LNCaP clone FGC (cell line): ENCODE results near the gene C5orf58.

Experiments used
- DNase-seq: peaks from one replicate; pipeline ENCODE4 v3.0.0-alpha.2; 2011; ENCODE audit warnings: low read depth
- H3K4me3 ChIP-seq: 2 replicates; pipeline ENCODE4 v1.5.1; 2011; ENCODE audit warnings: mild to moderate bottlenecking, low read depth, low read length, control low read depth
- CTCF ChIP-seq: IDR thresholded peaks from 2 replicates; pipeline ENCODE4 v1.5.1; 2012; ENCODE audit warnings: mild to moderate bottlenecking; ENCODE audit not compliant: control insufficient read depth, insufficient read depth; ENCODE audit errors: extremely low read depth

C5orf58 gene

GRCh38 chr5:170292179-170293104, 59.7 kb downstream of the C5orf58 start:
- H3K4me3 ChIP-seq: no peak overlapping the region
- DNase-seq: no peak
- TF ChIP-seq CTCF: no peak

DNA sequence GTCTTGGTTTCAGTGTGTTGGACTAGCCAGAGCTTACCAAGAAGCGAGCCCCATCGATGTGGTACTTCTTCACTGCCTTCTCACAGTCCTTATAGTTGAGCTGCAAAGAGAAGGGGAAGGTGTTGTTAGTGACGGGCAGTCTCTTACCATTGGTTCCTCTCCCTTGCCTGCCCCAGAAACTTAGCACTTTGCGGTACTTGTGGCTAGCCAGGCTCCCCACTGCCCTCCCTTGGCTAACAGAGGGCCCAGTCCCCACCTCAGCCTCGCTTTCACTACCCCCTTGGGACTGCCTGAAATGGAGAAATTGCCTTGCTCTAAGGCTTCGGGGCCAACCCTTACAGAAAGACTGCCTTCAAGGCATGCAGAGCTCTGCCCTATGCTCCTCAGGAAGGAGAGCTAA, 60.5 kb downstream of the C5orf58 start:
- H3K4me3 ChIP-seq: no peak overlapping the region
- TF ChIP-seq CTCF: no peak
- no peak for DNase-seq

- H3K4me3 ChIP-seq: no peak overlapping the region
- no peak for DNase-seq
- no peak for TF ChIP-seq CTCF
These were observed 61.3 kb downstream of the C5orf58 start for GRCh38 chr5:170294057-170294456.

- no peak for TF ChIP-seq CTCF
- H3K4me3 ChIP-seq: no peak overlapping the region
These were observed 61.8 kb downstream of the C5orf58 start for GRCh38 chr5:170294556-170294955.

More at GRCh38 chr5:170294556-170294955, 61.8 kb downstream of the C5orf58 start:
- no peak for DNase-seq
